HG03060 (cell line): Measurements from ENCODE around the gene DGKH.
"Not testable (repeated sequence)": the region's sequence is repeated elsewhere in the genome, so short reads cannot be mapped to it uniquely, and the experiment has no call there.

ENCODE experiments used
- ATAC-seq: cut with Tn5 transposase; IDR thresholded peaks from one replicate; pipeline ENCODE4 v1.9.1; 2021; ENCODE audit warnings: low read depth, moderate number of reproducible peaks; ENCODE audit not compliant: unreplicated experiment

The DGKH gene

GRCh38 chr13:42152495-42152894 is 104.0 kb downstream of the DGKH start:
- no peak for ATAC-seq

- no peak for ATAC-seq
Observed at GRCh38 chr13:42153199-42154113, 105.0 kb downstream of the DGKH start.

- no peak for ATAC-seq
Observed at GRCh38 chr13:42155251-42155650, 106.8 kb downstream of the DGKH start.

- ATAC-seq, result not testable (repeated sequence)
Observed at GRCh38 chr13:42163338-42163737, 114.9 kb downstream of the DGKH start.

GRCh38 chr13:42163910-42164309 is 115.5 kb downstream of the DGKH start:
- ATAC-seq, result not testable (repeated sequence)

GRCh38 chr13:42164557-42165125 is 116.2 kb downstream of the DGKH start:
- ATAC-seq, result no peak

- no peak for ATAC-seq
Observed at GRCh38 chr13:42168496-42168895, 120.0 kb downstream of the DGKH start.

- no peak for ATAC-seq
Observed at GRCh38 chr13:42170029-42170428, 121.6 kb downstream of the DGKH start.

- ATAC-seq, result no peak
Observed at GRCh38 chr13:42173789-42174343, 125.4 kb downstream of the DGKH start.

GRCh38 chr13:42174344-42175162 is 126.1 kb downstream of the DGKH start:
- ATAC-seq, result no peak

GRCh38 chr13:42176294-42176693 is 127.8 kb downstream of the DGKH start:
- no peak for ATAC-seq

- no peak for ATAC-seq
Observed at GRCh38 chr13:42177189-42177588, 128.7 kb downstream of the DGKH start.

- ATAC-seq, result no peak
Observed at GRCh38 chr13:42181381-42181953, 133.0 kb downstream of the DGKH start.

GRCh38 chr13:42189061-42189460 is 140.6 kb downstream of the DGKH start:
- no peak for ATAC-seq

- no peak for ATAC-seq
Observed at GRCh38 chr13:42190529-42190928, 142.1 kb downstream of the DGKH start.

- no peak for ATAC-seq
Observed at GRCh38 chr13:42211704-42212464, 163.4 kb downstream of the DGKH start.

GRCh38 chr13:42214446-42214845 is 166.0 kb downstream of the DGKH start:
- ATAC-seq, result no peak

- no peak for ATAC-seq
Observed at GRCh38 chr13:42215578-42216421, 167.4 kb downstream of the DGKH start.

- ATAC-seq, result no peak
Observed at GRCh38 chr13:42216422-42216735, 167.9 kb downstream of the DGKH start.
